ENCODE results near the gene PRIMPOL. TPM values are rescaled to one million over a fixed set of nuclear protein-coding genes. Genes with fewer than 3 reads are reported as not detected.

Gene PRIMPOL
- total RNA-seq (2022; extraction: Qiagen RNA extraction), result 5.7 to 6.8 TPM (median 6.2 TPM) in 5 replicates

GRCh38 chr4:184649026-184649970 is at the start of gene PRIMPOL, which contains the start of gene CASP3:
PRIMPOL (plus strand) TSS chr4:184649738; CDS start chr4:184657141, 7,403 bp downstream.
CASP3 (minus strand) TSS chr4:184649447; CDS start chr4:184638453, 10,994 bp downstream.

GRCh38 chr4:184733654-184734524 is 84.4 kb downstream of the PRIMPOL start, which contains the start of gene CENPU:
CENPU (minus strand) TSS chr4:184734096; CDS start chr4:184734062, 34 bp downstream.

Other genes starting within 250 kb of the PRIMPOL start
- 7.8 to 11.8 TPM (median 9.3 TPM) in 5 replicates for gene IRF2, start 175.2 kb upstream of the PRIMPOL start, total RNA-seq (2022; extraction: Qiagen RNA extraction)
- gene CASP3, start 291 bp upstream of the PRIMPOL start, total RNA-seq (2022; extraction: Qiagen RNA extraction), result 20.5 to 30.6 TPM (median 21.0 TPM) in 5 replicates
- 22.9 to 27.3 TPM (median 24.1 TPM) in 5 replicates for gene CENPU, start 84.4 kb downstream of the PRIMPOL start, total RNA-seq (2022; extraction: Qiagen RNA extraction)
- gene ACSL1, start 176.2 kb downstream of the PRIMPOL start, total RNA-seq (2022; extraction: Qiagen RNA extraction), result 46.5 to 52.1 TPM (median 48.3 TPM) in 5 replicates

Measured in A549 treated with AZD2906 at 1 μM for 4 hours (cell line).